Thoracic aorta (tissue), 2 donors: ENCODE data around the gene FASLG. TPM values are rescaled to one million over a fixed set of nuclear protein-coding genes. Genes with fewer than 3 reads are reported as not detected.

Source experiments
- ATAC-seq: fragments of 150-250 bp; one replicate; pipeline ENCODE4 v1.8.0; 2017; ENCODE audit warnings: low read depth; ENCODE audit not compliant: insufficient number of reproducible peaks, low FRiP score
- DNase-seq: peaks from one replicate; pipeline ENCODE4 v3.0.0-alpha.2; 2020; ENCODE audit warnings: low spot score
- H3K27ac ChIP-seq, 2 donors: fragments of 200-600 bp; sonication (generic); 1 replicate in 1 of 2; 2 replicates in 1 of 2; pipeline ENCODE4 v1.5.1; 2016; ENCODE audit warnings: mild to moderate bottlenecking in 2 of 2, moderate library complexity in 2 of 2
- H3K27me3 ChIP-seq: fragments of 200-600 bp; sonication (generic); replicated peaks from 2 replicates; pipeline ENCODE4 v1.6.0; 2016; ENCODE audit warnings: mild to moderate bottlenecking; ENCODE audit not compliant: insufficient read depth
- H3K36me3 ChIP-seq: fragments of 200-600 bp; sonication (generic); one replicate; pipeline ENCODE4 v1.5.1; 2016
- H3K4me1 ChIP-seq, 2 donors: fragments of 200-600 bp; sonication (generic); 1 replicate in 1 of 2; 2 replicates in 1 of 2; pipeline versions ENCODE4 v1.5.1 to v1.6.0; 2016; ENCODE audit warnings: low read depth in 2 of 2, mild to moderate bottlenecking in 1 of 2; ENCODE audit not compliant: control insufficient read depth in 1 of 2
- H3K4me3 ChIP-seq: fragments of 200-600 bp; sonication (generic); 2 replicates; pipeline ENCODE4 v1.5.1; 2016; ENCODE audit warnings: mild to moderate bottlenecking
- H3K9me3 ChIP-seq: fragments of 200-600 bp; sonication (generic); 2 replicates; pipeline ENCODE4 v1.5.1; 2016
- CTCF ChIP-seq: fragments of 200-600 bp; sonication (generic); IDR thresholded peaks from one replicate; pipeline ENCODE4 v1.5.1; 2019; ENCODE audit warnings: antibody characterized with exemption
- total RNA-seq, 2 donors: library from RNA; depleted of rRNA; stranded (reverse); fragments of >200 nt; gene quantifications; one replicate each; pipeline versions ENCODE4 v1.1.0 to v1.2.3, GENCODE V29; 2016

The FASLG gene
- total RNA-seq, 2 donors from 2014 or later = not detected

GRCh38 chr1:172642970-172643369, 15.9 kb upstream of the FASLG start:
- H3K9me3 ChIP-seq = no peaks in the 10 kb centered on the region
- H3K4me1 ChIP-seq = no peaks in the 10 kb centered on the region
- ATAC-seq = no peak
- H3K27ac ChIP-seq = no peak overlapping the region
- no peaks in the 10 kb centered on the region for H3K36me3 ChIP-seq
- no peaks in the 10 kb centered on the region for H3K27me3 ChIP-seq
- no peak for TF ChIP-seq CTCF
- DNase-seq = no peak
- no peak overlapping the region for H3K4me3 ChIP-seq

- Histone ChIP-seq H3K4me3 (no peak overlapping the region), H3K4me1 (no peaks in the 10 kb centered on the region), H3K27me3 (no peaks in the 10 kb centered on the region), H3K9me3 (no peaks in the 10 kb centered on the region), H3K36me3 (no peaks in the 10 kb centered on the region), H3K27ac (no peak overlapping the region)
- TF ChIP-seq CTCF = no peak
- DNase-seq (no peak), ATAC-seq (no peak)
Observed at GRCh38 chr1:172646653-172647052, 12.2 kb upstream of the FASLG start.

- no peaks in the 10 kb centered on the region for H3K4me1 ChIP-seq
- no peaks in the 10 kb centered on the region for H3K9me3 ChIP-seq
- ATAC-seq (no peak), DNase-seq (no peak)
- H3K4me3 ChIP-seq = no peak overlapping the region
- H3K27ac ChIP-seq = no peak overlapping the region
- H3K36me3 ChIP-seq = no peaks in the 10 kb centered on the region
- no peak for TF ChIP-seq CTCF
- no peaks in the 10 kb centered on the region for H3K27me3 ChIP-seq
Observed at GRCh38 chr1:172647110-172647564, 11.8 kb upstream of the FASLG start.

- Histone ChIP-seq H3K4me3 (no peak overlapping the region), H3K27me3 (no peaks in the 10 kb centered on the region), H3K4me1 (no peaks in the 10 kb centered on the region), H3K36me3 (no peaks in the 10 kb centered on the region), H3K27ac (no peak overlapping the region), H3K9me3 (no peaks in the 10 kb centered on the region)
- TF ChIP-seq CTCF = no peak
- ATAC-seq (no peak), DNase-seq (no peak)
Observed at GRCh38 chr1:172647987-172648386, 10.9 kb upstream of the FASLG start.

- no peak for ATAC-seq
- no peak overlapping the region for H3K4me3 ChIP-seq
- no peaks in the 10 kb centered on the region for H3K4me1 ChIP-seq
- no peak for DNase-seq
- H3K9me3 ChIP-seq = no peaks in the 10 kb centered on the region
- no peaks in the 10 kb centered on the region for H3K27me3 ChIP-seq
- TF ChIP-seq CTCF = no peak
- H3K27ac ChIP-seq = no peak overlapping the region
- H3K36me3 ChIP-seq = no peaks in the 10 kb centered on the region
Observed at GRCh38 chr1:172650474-172651193, 8.3 kb upstream of the FASLG start.
